Stimulated activated CD8-positive, alpha-beta memory T cell treated with anti-CD3 and anti-CD28 coated beads, Interleukin-15, amount 100 ng/mL, for 4 hours (primary cell): Measurements from ENCODE around the gene RAB6A.
"Not testable (repeated sequence)": the region's sequence is repeated elsewhere in the genome, so short reads cannot be mapped to it uniquely, and the experiment has no call there.

ENCODE experiments used
- DNase-seq, 2 donors: peaks; one replicate each; pipeline ENCODE4 v3.0.0-alpha.2; 2020; ENCODE audit warnings: low read depth in 2 of 2

RAB6A gene

DNA sequence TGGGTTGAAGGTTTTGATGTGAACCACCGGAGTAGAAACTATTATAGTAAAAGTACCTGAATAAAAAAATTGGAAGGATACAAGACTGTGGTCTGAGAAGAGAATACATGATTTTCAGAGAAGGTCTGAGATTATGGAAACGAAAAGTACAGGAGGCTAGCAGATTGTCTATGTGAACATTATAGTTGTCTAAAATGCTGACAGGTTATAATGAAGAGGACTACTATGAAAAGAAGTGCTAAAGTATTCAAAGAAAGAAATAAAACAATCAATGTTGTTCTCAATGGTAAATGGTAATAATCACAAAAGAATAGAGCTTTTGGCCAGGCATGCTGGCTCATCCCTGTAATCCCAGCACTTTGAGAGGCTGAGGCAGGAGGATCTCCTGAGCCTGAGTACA is 34.0 kb downstream of the RAB6A start:
- no peak for DNase-seq

DNA sequence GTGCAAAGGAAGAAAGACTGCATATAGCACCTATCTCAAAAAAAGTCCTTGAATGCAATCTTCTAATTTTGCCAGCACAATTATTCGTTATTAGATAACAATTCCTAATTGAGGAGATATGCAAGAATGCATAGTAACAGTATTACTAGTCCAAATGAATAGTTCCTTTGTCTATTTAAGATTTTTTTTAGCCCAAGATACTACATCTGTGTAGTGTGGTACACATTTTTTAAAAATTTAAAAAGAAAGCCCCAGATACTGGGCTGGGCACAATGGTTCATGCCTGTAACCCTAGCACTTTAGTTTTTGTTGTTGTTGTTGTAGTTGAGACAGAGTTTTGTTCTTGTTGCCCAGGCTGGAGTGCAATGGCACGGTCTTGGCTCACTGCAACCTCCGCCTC is 43.7 kb downstream of the RAB6A start:
- no peak for DNase-seq

DNA sequence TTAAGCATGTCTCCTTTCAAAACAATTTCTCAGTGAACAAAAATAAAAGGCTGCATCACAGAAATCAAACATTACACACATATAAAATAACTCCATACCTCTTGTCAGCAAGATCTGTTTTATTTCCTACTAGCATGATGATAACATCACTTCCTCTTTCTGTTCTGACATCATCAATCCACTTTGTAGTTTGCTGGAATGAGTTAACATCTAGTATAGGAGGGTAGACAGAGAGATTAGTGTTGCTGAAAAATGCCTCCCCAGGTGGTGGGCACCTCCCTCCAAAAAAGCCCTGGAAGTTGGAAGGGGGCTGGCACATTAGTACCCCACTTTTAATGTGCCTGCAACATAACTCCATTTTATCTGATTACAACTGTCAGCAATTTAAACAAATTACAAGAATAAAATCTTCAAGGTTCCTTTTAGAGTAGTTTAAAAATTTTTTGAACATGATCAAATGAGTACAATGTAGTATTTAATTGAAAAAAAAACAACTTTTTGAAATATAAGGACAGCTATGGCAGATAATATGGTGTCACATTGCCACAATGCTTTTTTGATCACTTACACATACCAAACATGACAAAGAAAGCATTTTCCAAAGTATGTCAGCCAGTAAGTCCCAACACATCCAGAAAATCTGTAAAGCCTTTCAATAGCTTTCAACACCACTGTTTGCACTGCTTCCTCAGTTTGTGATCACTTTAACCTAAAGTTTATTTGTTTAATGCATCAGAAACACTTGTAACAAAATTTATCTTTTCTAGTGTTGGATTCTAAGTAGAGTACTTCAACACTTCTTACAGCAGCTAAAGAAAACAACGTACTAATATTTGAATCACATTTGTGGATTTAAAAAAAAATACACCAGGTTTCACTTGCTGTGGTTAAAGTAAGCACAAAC is 44.5 kb downstream of the RAB6A start:
- DNase-seq, result no peak

DNA sequence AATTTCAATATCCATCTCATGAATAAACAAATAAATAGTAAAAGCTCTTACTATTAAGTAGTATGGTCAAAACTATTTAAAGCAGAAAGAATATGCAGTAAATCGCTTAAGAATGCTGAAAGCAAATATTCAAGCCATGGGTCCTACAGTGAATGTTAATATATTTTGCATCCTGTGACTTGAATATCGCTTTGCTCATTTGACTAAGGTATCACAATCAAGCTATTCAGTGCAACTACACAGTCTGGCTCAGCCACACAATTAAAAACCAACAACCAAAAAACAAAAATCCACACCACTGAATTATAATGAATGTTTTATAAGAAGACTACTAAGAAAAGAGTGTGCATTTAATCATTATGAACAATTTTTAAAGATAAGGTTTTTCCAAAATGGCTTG is 45.3 kb downstream of the RAB6A start:
- DNase-seq, result no peak

DNA sequence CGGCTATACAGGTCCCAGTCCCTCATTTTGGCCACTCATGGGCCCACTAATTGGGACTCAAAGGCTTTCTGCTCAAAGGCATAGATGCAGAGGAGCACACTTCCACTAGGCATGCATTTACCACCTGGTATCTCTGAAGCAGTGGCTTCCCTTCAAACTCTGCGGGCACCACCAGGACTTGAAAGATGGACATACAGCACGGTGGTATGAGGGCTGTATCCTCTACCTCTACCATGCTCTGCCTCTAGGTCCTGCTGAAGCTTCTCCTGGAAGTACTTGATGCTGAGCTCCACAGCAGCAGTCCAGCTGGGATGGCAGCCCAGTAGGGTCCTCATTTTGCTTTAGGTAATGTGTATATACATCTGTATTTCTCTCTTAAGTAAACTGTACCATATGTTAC is 49.9 kb downstream of the RAB6A start:
- no peak for DNase-seq

DNA sequence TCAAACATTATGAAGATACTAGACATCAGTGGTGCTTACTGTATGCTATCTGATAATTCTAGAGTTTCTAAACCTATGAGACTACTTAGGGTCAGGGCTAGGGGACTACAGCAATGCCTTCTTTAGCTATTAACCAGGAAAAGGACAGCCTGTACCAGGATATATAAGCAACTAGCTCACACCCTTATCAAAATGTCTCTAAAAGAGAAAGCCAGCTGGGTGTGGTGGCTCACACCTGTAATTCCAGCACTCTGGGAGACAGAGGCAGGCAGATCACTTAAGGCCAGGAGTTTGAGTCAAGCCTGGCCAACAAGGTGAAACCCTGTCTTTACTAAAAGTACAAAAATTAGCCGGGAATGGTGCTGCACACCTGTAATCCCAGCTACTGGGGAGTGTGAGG is 55.8 kb downstream of the RAB6A start:
- no peak for DNase-seq

DNA sequence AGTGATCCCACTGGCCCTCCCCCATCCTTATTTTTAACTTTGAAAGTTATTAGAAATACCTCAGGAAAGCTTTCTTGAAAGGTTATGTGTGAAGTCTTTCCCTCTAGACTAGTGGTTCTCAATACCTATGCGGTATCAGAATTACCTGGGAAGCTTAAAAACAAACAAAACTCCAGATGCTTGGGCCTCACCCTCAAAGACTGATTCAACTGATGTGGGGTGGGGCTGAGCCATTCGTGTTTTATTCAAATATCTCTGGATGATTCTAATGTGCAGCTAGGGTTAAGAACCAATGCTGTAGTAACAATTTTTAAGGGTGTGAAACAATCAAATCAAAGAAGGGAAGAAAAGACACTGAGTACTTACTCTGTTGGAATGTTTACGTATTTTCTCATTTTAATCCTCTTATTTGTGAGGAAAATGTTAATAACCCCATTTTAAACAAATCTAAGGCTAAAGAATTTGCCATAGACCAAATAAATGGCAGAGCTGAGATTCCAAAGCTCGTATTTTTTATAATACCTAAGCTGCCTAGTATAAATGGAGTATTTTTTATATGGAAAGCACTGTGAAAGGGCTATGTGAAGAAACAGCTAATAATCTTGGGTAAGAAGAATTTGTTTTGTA is 66.9 kb downstream of the RAB6A start:
- no peak for DNase-seq

DNA sequence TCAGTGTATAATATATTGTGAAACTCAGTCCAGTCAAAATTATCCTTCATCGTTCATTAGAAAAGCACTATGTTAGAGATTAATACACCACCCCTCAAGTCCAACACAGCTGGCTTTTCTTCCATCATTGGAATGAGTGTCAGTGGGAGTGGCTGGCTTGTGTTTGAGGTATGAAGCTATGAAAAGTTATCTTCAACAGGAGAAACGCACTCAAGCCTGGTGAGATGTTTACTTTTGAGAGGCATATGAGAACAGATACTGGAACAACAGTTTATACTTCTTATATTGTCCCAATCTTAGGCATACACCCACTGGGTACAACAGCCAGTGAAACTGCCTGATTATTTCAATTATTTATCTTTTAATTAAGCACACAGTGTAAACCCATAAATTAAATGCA is 80.2 kb downstream of the RAB6A start:
- DNase-seq, result no peak

DNA sequence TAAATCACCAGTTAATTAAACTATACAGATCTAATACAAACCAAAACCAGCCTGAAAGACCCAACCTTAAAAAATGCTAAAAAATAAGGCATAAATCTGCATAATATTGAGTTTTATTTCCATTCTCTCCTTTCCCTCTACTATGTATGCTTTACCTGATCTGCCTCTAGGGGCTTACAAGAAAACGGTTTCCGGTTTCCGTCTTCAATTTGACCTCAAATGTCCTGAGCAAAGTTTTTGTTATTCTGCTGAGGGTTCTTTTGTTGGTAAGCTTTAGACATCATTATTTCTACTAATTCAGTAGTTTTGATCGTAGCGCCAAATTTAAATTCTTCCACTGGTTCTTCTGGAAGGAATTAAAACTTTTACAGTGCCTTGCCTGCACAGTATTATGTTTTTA is 84.3 kb downstream of the RAB6A start:
- DNase-seq, result not testable (repeated sequence)

DNA sequence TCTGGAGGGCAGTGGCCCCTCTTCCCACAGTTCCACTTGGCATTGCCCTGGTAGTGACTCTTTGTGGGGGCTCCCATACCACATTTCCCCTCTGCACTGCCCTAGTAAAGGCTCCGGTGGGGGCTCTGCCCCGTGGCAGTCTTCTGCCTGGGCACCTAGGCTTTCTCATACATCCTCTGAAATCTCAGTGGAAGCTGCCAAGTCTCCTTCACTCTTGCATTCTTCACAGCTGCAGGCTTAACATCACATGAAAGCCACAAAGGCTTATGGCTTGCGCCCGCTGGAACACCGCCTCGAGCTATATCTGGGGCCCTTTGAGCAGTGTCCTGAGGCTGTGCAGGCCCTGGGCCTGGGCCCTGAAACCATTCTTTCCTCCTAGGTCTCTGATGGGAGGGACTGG is 89.2 kb downstream of the RAB6A start:
- no peak for DNase-seq

DNA sequence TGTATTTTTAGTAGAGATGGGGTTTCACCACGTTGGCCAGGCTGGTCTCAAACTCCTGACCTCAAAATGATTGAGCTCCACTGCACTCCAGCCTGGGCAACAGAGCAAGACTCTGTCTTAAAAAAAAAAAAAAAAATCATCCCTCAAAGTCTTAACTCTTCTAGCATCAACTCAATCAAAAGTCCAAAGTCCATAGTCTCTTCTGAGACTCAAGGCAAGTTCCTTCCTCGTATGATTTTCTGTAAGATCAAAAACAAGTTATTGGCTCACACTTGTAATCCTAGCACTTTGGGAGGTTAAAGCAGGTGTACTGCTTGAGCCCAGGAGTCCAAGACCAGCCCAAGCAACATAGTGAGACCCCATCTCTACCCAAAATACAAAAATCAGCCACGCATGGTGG is 90.1 kb downstream of the RAB6A start:
- no peak for DNase-seq

DNA sequence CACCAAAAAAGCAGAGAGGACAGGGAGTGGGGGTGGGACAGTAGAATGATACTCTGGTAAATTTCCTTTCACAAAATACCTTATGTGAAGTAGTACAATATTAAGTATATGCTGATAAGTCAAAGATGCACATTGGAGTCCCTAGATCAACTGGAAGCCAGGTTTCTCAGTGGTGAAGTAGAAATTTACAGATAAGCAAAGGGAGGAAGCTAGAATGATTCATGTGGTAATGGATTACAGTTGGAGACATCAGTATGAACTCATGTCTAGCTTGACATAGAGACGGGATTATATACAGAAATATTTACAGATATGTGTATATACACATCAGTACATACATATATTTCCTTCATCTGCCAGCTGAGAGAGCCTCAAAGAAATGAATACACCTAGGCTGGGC is 93.0 kb downstream of the RAB6A start:
- no peak for DNase-seq

DNA sequence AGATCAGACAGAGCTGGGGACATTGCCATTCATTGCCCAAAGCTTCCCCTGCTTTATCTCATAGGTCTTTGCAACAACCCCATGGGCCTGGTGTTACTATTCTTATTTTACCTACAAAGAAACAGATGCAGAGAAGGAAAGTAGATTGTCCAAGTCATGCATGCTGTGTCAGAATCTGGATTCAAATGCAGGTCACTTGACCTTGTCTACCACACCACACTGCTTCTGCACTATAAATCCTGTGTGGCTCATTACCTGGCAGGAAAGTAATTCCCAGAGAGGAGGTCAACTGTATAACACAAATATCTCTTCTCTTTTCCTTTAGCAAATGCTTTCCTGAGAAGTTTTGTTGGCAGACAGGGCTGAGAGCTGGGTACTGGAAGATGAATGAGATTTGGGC is 96.0 kb downstream of the RAB6A start:
- no peak for DNase-seq

DNA sequence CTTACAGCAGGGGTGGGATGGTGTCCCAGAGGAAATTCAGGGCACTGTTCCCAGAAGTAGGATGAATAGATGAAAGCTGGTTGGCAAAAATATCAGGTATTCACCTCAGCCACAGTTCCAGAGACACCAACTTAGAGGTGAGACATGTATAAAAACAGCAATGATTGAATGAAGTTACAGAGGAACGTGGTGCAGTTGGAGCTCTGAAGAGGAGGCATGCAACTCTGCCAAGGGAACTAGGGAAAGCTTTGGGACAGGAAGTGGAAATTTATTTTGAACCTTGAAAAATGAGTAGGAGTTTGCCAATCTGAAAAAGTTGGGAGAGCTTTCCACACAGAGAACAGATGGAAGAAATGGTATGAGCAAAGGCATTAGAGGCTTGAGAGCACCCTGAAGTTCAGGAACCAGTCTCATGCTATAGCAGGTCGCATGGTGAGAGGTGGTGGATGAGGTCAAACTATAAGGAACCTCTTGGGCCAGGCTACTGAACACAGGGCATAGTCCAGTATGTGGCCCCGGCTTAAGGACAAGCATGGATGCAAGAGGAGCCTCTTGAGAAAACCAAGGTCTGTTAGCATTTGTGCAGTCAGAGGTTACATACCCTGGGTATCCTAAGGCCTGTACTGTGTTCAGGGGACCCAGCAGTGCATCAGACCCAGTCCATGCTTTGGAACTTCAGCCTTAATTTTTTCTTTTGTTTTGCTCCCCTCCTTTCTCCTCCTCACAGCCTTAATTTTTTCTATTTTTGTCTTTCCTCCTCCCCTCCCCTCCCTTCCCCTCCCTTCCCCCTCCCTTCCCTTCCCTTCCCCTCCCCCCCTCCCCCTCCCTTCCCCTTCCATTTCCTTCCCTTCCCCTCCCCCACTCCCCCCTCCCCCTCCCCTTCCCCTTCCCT is 97.0 kb downstream of the RAB6A start:
- no peak for DNase-seq

DNA sequence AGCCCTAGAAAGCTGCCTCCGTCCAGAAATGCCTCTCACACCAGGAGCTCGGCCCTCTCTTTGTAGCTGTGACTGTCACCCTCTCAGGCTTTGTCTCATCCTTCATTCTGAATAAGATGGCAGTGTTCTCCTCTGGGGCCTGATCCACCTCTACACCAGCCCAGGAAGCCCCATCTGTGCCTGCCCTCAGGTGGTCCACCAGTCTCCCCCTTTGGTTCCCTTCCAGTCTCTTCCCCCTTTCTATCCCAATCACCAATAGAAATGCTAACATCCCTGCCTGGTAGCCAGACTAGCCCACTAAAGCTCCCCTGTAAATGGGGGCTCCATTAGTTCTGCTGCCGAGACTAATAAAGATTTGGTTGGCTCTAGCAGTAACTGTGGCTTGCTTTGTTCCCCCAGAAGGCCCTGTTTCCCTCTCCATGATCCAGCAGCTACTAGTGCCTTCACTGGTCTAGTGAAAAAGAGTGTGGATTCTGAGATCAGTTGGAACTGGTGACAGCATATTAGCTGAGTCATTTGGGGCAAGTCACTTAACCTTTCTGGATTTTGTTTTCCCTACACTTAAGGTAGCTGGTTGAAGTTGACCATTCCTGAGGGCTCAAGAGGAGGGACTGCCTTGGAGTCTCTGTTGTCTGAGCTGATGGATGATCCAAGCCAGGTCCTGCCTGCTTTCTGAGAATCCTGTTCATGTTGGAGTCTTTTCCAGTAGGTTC is 98.3 kb downstream of the RAB6A start:
- DNase-seq, result no peak

DNA sequence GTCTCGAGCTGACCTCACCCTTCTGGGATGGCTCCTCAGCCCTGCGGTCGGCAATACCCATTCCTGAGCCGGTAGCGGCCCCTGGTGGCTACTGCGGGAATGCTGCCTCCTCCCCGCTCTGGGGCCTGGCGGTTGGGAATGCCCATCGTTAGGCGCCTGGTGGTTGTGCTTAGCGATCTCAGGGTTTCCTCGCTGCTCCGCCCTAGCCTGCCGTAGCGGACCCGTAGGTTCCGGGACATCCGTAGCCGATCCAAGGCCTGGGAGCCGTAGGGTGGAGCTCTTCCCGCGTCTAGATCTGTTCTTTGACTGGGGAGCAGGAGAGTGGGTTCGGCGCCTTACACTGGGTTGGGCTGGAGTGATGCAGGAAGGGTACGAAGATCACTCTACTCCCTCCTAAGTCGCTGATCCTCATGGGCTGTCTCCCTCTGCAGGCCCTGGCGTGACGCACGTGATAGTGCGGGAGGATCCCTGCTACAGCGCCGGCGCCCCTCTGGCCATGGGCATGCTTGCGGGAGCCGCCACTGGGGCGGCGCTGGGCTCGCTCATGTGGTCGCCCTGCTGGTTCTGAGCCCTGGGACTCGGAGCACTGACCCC is 99.7 kb downstream of the RAB6A start:
- DNase-seq, result peak; percentile 62 to 69

DNA sequence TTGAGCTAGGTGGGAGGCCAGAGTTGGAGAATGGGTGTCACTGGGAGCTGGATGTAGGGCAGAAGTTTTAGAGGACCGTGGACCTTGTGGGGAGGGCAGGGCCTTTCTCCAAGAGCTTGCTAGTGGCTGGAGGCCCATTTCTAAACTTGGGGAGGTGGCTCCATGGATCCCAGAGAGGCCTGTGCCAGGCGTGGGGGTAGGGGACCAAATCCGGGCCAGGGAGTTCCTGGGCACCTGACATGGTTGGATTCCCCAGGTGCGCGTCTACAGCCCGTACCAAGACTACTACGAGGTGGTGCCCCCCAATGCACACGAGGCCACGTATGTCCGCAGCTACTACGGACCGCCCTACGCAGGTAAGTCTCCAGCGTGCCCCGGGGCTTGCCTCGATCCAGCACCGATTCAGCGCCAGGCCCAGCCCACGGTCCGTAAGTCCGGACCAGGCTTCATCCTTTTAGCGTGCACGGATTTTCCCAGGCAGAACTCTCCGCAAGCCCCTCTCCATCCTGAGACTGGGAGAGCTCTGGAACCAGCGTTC is 100.3 kb downstream of the RAB6A start:
- no peak for DNase-seq

DNA sequence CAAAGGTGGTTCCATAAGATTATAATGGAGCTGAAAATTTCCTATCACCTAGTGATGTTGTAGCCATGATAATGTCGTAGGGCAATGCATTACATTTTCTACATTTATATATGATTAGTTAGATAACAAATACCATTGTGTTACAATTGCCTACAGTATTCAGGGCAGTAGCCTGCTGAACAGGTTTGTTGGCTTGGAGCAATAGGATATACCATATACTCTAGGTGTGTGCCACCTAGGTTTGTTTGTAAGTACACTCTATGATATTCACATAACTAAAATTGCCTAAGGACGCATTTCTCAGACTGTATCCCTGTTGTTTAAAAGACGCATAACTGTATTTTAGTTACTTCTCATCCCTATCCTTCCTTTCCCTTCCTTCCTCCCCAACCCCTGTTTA is 100.9 kb downstream of the RAB6A start:
- no peak for DNase-seq

DNA sequence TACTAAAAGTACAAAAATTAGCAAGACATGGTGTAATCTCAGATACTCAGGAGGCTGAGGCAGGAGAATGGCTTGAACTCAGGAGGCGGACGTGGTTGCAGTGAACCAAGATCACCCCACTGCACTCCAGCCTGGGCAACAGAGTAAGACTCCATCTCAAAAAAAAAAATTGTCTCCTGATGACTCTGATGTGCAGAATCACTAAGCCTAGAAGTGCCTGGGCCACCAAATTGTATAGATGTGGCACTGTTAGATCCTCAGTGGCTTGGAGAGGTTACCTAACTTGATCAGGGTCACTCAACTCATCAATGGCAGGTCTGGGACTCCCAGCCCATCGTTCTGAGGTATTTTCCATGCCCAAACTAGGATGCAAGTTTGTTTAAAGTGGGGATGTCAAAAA is 103.9 kb downstream of the RAB6A start:
- DNase-seq, result no peak

DNA sequence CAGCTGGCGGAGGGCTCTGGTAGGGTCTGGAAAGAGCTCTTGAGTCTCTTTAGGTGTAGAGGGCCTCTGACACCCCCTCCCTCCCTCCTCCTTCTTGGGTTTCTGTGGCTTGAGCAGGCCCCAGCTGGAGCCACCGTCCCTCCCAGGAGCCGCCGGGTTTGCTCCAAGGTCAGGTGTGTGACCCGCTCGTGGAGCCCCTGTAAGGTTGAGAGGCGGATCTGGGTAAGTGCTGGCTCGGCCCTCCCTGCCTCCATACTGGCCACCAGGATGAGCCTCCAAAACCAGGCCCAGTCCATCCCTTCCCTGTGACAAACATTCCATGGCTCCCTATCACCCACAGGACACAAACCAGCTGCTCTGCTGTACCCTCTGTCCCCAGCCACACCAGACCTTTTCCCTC is 105.2 kb downstream of the RAB6A start:
- DNase-seq, result no peak

DNA sequence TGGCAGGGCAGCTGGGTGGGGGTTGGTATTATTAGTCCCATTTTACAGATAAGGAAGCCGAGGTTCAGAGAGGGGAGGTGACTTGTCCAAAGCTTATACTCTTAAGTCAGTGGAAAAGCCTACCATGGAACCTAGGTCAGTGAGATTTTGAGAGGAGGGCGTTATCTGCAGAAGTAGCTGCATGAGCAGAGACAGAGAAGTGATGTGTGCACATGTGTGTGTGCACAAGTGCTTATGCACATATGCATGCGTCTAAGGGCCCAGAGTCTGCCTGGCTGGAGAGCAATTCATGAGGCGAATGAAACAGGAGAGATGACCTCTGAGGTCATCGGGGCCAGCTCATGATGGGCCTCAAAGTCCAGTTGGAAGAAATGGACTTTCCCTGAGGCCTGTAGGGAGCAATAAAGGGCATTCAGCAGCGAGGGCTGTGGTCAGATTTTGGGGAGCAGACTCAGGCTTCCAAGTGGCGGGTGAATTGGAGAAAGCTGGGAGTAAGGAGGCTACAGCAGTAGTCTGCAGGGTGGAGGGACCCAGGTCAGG is 106.3 kb downstream of the RAB6A start:
- DNase-seq, result no peak
